OCI-LY7 (cell line): ENCODE data around the gene DDX54. TPM values are rescaled to one million over a fixed set of nuclear protein-coding genes. Genes with fewer than 3 reads are reported as not detected.
A peak's percentile ranks its signal among the peaks of the same experiment; 100 is the strongest.

Source experiments
- BruUV-seq: library from RNA; stranded (reverse); fragments of 400-500 nt; replicated peaks from 2 replicates; lab custom pipeline; 2021; lab: Mats Ljungman, UMichigan
- CTCF ChIA-PET: fragments of 300-600 bp; sonication (Branson Sonifier 250); formaldehyde crosslinking; loops from one replicate; lab custom pipeline; 2022; ENCODE audit warnings: antibody characterized with exemption; ENCODE audit not compliant: unreplicated experiment; lab: Charles Lee
- POLR2A ChIA-PET: fragments of 300-600 bp; sonication (Branson Sonifier 250); formaldehyde crosslinking; loops from one replicate; lab custom pipeline; 2022; ENCODE audit warnings: antibody characterized with exemption; lab: Charles Lee
- DNase-seq: peaks from one replicate; pipeline ENCODE4 v3.0.0-alpha.2; 2015; ENCODE audit warnings: low spot score
- H2AFZ ChIP-seq: fragments of 200-600 bp; sonication (generic), shearing (Covaris generic); 2 replicates; pipeline ENCODE4 v1.6.1; 2014; ENCODE audit warnings: mild to moderate bottlenecking, antibody characterized with exemption, low read length, moderate library complexity
- H3K27ac ChIP-seq: fragments of 200-600 bp; sonication (generic); 2 replicates; pipeline ENCODE4 v1.5.1; 2014; ENCODE audit warnings: mixed run types, low read depth, mild to moderate bottlenecking, moderate library complexity, low read length, inconsistent platforms; ENCODE audit not compliant: poor library complexity, severe bottlenecking
- H3K36me3 ChIP-seq: fragments of 200-600 bp; sonication (generic); 2 replicates; pipeline ENCODE4 v1.6.1; 2014; ENCODE audit warnings: mild to moderate bottlenecking, antibody characterized with exemption, low read length, moderate library complexity, mixed read lengths; ENCODE audit not compliant: insufficient read depth
- H3K4me1 ChIP-seq: fragments of 200-600 bp; sonication (generic); 2 replicates; pipeline ENCODE4 v1.5.1; 2014; ENCODE audit warnings: mild to moderate bottlenecking, low read length; ENCODE audit not compliant: insufficient read depth, poor library complexity, severe bottlenecking
- H3K4me2 ChIP-seq: fragments of 200-600 bp; sonication (generic); 2 replicates; pipeline ENCODE4 v1.6.1; 2014; ENCODE audit warnings: mild to moderate bottlenecking, low read length
- H3K4me3 ChIP-seq: fragments of 200-600 bp; sonication (generic); 2 replicates; pipeline ENCODE4 v1.5.1; 2014; ENCODE audit warnings: mild to moderate bottlenecking, low read depth, low read length; ENCODE audit not compliant: poor library complexity, severe bottlenecking
- H3K79me2 ChIP-seq: fragments of 200-600 bp; sonication (generic); 2 replicates; pipeline ENCODE4 v1.6.1; 2016; ENCODE audit warnings: low read depth, mild to moderate bottlenecking, low read length, moderate library complexity, mixed read lengths; ENCODE audit not compliant: insufficient read depth
- H3K9me2 ChIP-seq: fragments of 200-600 bp; sonication (generic); 2 replicates; pipeline ENCODE4 v1.6.1; 2016; ENCODE audit warnings: mild to moderate bottlenecking, low read length, mixed read lengths; ENCODE audit not compliant: insufficient read depth
- H3K9me3 ChIP-seq: fragments of 200-600 bp; sonication (generic); 2 replicates; pipeline ENCODE4 v1.6.1; 2014; ENCODE audit warnings: mild to moderate bottlenecking, mixed run types, low read length, mixed read lengths
- H4K20me1 ChIP-seq: fragments of 200-600 bp; sonication (generic); 2 replicates; pipeline ENCODE4 v1.6.1; 2014; ENCODE audit warnings: mild to moderate bottlenecking, antibody characterized with exemption, low read length, moderate library complexity, mixed read lengths; ENCODE audit not compliant: insufficient read depth
- CTCF ChIP-seq: fragments of 200-600 bp; sonication (generic); conservative IDR thresholded peaks from 2 replicates; pipeline ENCODE4 v1.5.1; 2014; ENCODE audit warnings: mild to moderate bottlenecking, antibody characterized with exemption, low read length, moderate library complexity, mixed read lengths
- EZH2phosphoT487 ChIP-seq: fragments of 200-600 bp; sonication (generic); IDR thresholded peaks from 2 replicates; pipeline ENCODE4 v1.6.1; 2018; ENCODE audit warnings: low read depth, borderline replicate concordance, mild to moderate bottlenecking, mixed run types, antibody characterized with exemption, low read length, moderate library complexity, mixed read lengths
- intact Hi-C: fragments of 100-400 bp; cut with micrococcal nuclease; formaldehyde crosslinking; loops from one replicate; pipeline ENCODE4 v1.10.0; 2022; ENCODE audit not compliant: unreplicated experiment
- total RNA-seq, 2 experiments: library from RNA; depleted of rRNA in 1 of 2; stranded (reverse); fragments of >200 nt in 1 of 2; shearing (Covaris generic) in 1 of 2; gene quantifications; 2 replicates each; pipeline ENCODE4 v1.2.3, GENCODE V29; 2014 to 2022

Gene DDX54
- total RNA-seq, 2 experiments from 2014 or later, result 87.2 to 145 TPM

- Histone ChIP-seq H3K4me1 (peaks cover 61% of the 10 kb centered on the region), H3K36me3 (peaks cover 79% of the 10 kb centered on the region), H2AFZ (no peak overlapping the region), H4K20me1 (0 out of 2 replicates have a peak, but pooled peaks cover 6% of the 10 kb centered on the region), H3K79me2 (peaks cover 85% of the 10 kb centered on the region), H3K4me2 (peak overlapping the region; percentile 81), H3K4me3 (peak overlapping the region; percentile 57), H3K9me2 (no peaks in the 10 kb centered on the region), H3K9me3 (peaks cover 1% of the 10 kb centered on the region; the same call in 1 of the 2 replicates), H3K27ac (peak overlapping the region; percentile 87)
- TF ChIP-seq CTCF (peak; percentile 80), EZH2phosphoT487 (no peak)
- no TSS peak for BruUV-seq
- POLR2A ChIA-PET, result interaction anchor here (0.6 to 2.2 kb wide), 6 partner anchors 9 to 97 kb away, joined by 3 to 10 read pairs (median 4); no protein-coding TSS in a partner anchor
- CTCF ChIA-PET, result interaction anchor here (0.6 to 1.2 kb wide), 3 partner anchors 23 to 34 kb away, joined by 3 to 10 read pairs (median 3); no protein-coding TSS in a partner anchor
- intact Hi-C loops, result no loop called here
- peak; percentile 55 for DNase-seq
These were observed 54.7 kb downstream of the DDX54 start for GRCh38 chr12:113130457-113131135.

GRCh38 chr12:113129664-113130456, 55.4 kb downstream of the DDX54 start:
- intact Hi-C loops, result loop anchor here (1.0 to 10.0 kb wide), 2 partner anchors 43 to 225 kb away; partner anchors contain the start of gene OAS1
- Histone ChIP-seq H3K4me2 (peak overlapping the region; percentile 81), H3K79me2 (peaks cover 86% of the 10 kb centered on the region), H3K9me2 (no peaks in the 10 kb centered on the region), H3K9me3 (peaks cover 6% of the 10 kb centered on the region), H3K36me3 (peaks cover 81% of the 10 kb centered on the region), H3K4me1 (peaks cover 61% of the 10 kb centered on the region), H4K20me1 (0 out of 2 replicates have a peak, but pooled peaks cover 6% of the 10 kb centered on the region), H3K27ac (peak overlapping the region; percentile 87), H2AFZ (no peak overlapping the region), H3K4me3 (peak overlapping the region; percentile 57)
- ChIA-PET POLR2A (interaction anchor here (0.7 to 2.2 kb wide), 3 partner anchors 9 to 68 kb away, joined by 3 to 10 read pairs (median 4); no protein-coding TSS in a partner anchor), CTCF (interaction anchor here (0.6 to 1.2 kb wide), 3 partner anchors 24 to 33 kb away, joined by 3 to 10 read pairs (median 3); no protein-coding TSS in a partner anchor)
- DNase-seq, result peak; percentile 25
- TF ChIP-seq EZH2phosphoT487 (no peak), CTCF (no peak)
- BruUV-seq, result no TSS peak
